A549 (cell line): ENCODE measurements around the gene MYRF. TPM values are rescaled to one million over a fixed set of nuclear protein-coding genes. Genes with fewer than 3 reads are reported as not detected.

Experiments
- ATAC-seq, 2 experiments: fragments of 200-7000 bp in 1 of 2; fragments of >200 bp in 1 of 2; cut with Nextera tagmentation in 1 of 2; cut with Tn5 transposase in 1 of 2; 3 replicates each; pipeline versions ENCODE4 v1.8.0 to v1.9.1; 2018 to 2020; ENCODE audit warnings: mild to moderate bottlenecking in 1 of 2, moderate library complexity in 1 of 2
- CTCF ChIA-PET: fragments of 300-600 bp; sonication (Branson Sonifier 250); formaldehyde crosslinking; extraction: SDS; loops from one replicate; lab custom pipeline; 2021; ENCODE audit warnings: antibody characterized with exemption, inconsistent platforms; lab: Yijun Ruan, JAX
- POLR2A ChIA-PET: fragments of 350-600 bp; formaldehyde crosslinking; extraction: SDS; loops from one replicate; lab custom pipeline; 2021; ENCODE audit warnings: antibody characterized with exemption, inconsistent platforms; lab: Yijun Ruan, JAX
- DNase-seq, 2 experiments: peaks; one replicate each; pipeline versions ENCODE4 v3.0.0 to v3.0.0-alpha.2; 2011 to 2016; ENCODE audit warnings: low read depth in 1 of 2, low spot score in 1 of 2
- FAIRE-seq: peaks from 2 replicates; lab custom pipeline; 2011; peaks lifted over from hg19 to GRCh38; lab: Jason Lieb, UNC
- H3K27ac ChIP-seq, 2 experiments: fragments of >200 bp; sonication (Bioruptor Twin); formaldehyde crosslinking; 3 replicates each; pipeline ENCODE4 v1.5.1; 2016 to 2017
- H3K4me1 ChIP-seq: fragments of >200 bp; sonication (Bioruptor Twin); formaldehyde crosslinking; 3 replicates; pipeline ENCODE4 v1.6.1; 2016
- H3K4me2 ChIP-seq: fragments of >200 bp; sonication (Bioruptor Twin); formaldehyde crosslinking; 3 replicates; pipeline ENCODE4 v1.6.1; 2016
- H3K4me3 ChIP-seq: fragments of >200 bp; sonication (Bioruptor Twin); formaldehyde crosslinking; 3 replicates; pipeline ENCODE4 v1.5.1; 2016
- H3K9me3 ChIP-seq: fragments of >200 bp; sonication (Bioruptor Twin); formaldehyde crosslinking; 3 replicates; pipeline ENCODE4 v1.6.1; 2016
- BCL3 ChIP-seq: fragments of >200 bp; sonication (Bioruptor Twin); formaldehyde crosslinking; IDR thresholded peaks from 3 replicates; pipeline ENCODE4 v1.6.1; 2016
- BHLHE40 ChIP-seq: IDR thresholded peaks from 2 replicates; pipeline ENCODE4 v1.6.1; 2012; ENCODE audit warnings: low read depth, low read length, inconsistent platforms
- CBX2 ChIP-seq: fragments of 200-600 bp; sonication (generic); IDR thresholded peaks from 2 replicates; pipeline ENCODE4 v1.6.1; 2016; ENCODE audit warnings: low read depth, mild to moderate bottlenecking, borderline replicate concordance
- CEBPB ChIP-seq, 2 experiments: fragments of >200 bp in 1 of 2; sonication (Bioruptor Twin) in 1 of 2; formaldehyde crosslinking in 1 of 2; IDR thresholded peaks; 2 replicates each; pipeline ENCODE4 v1.6.1; 2012 to 2016
- CHD4 ChIP-seq: fragments of 200-600 bp; sonication (generic); IDR thresholded peaks from 2 replicates; pipeline ENCODE4 v1.6.1; 2016; ENCODE audit warnings: antibody characterized with exemption, mild to moderate bottlenecking, borderline replicate concordance
- EHF ChIP-seq: fragments of 250-450 bp; sonication (Bioruptor Pico); IDR thresholded peaks from 2 replicates; pipeline ENCODE4 v1.5.0; 2020; ENCODE audit warnings: mild to moderate bottlenecking
- EHMT2 ChIP-seq: fragments of 200-600 bp; sonication (generic); IDR thresholded peaks from 2 replicates; pipeline ENCODE4 v1.6.1; 2016; ENCODE audit warnings: antibody characterized with exemption, low read depth, mild to moderate bottlenecking, moderate library complexity
- ESRRA ChIP-seq: fragments of 150-350 bp; IDR thresholded peaks from 2 replicates; pipeline ENCODE4 v1.6.1; 2014; ENCODE audit warnings: mild to moderate bottlenecking, low read length, borderline replicate concordance
- FOXS1 ChIP-seq: fragments of 250-450 bp; sonication (Bioruptor Pico); IDR thresholded peaks from 2 replicates; pipeline ENCODE4 v1.5.0; 2020; ENCODE audit warnings: mild to moderate bottlenecking, moderate library complexity
- HOXA7 ChIP-seq: fragments of 250-450 bp; sonication (Bioruptor Pico); IDR thresholded peaks from 2 replicates; pipeline ENCODE4 v1.5.0; 2020; ENCODE audit warnings: mild to moderate bottlenecking, moderate library complexity
- HOXB13 ChIP-seq: fragments of 250-450 bp; sonication (Bioruptor Pico); IDR thresholded peaks from 2 replicates; pipeline ENCODE4 v1.5.0; 2020; ENCODE audit warnings: low read depth, mild to moderate bottlenecking, moderate library complexity
- JUN ChIP-seq, 2 experiments: fragments of >200 bp; sonication (Bioruptor Twin); formaldehyde crosslinking; IDR thresholded peaks; 2 replicates in 1 of 2; 3 replicates in 1 of 2; pipeline ENCODE4 v1.6.1; 2016 to 2017
- KDM1A ChIP-seq: fragments of 200-600 bp; sonication (generic); IDR thresholded peaks from 2 replicates; pipeline ENCODE4 v1.6.1; 2016; ENCODE audit warnings: low read depth, mild to moderate bottlenecking
- KDM5A ChIP-seq: fragments of 200-600 bp; sonication (generic); IDR thresholded peaks from 2 replicates; pipeline ENCODE4 v1.6.1; 2016; ENCODE audit warnings: antibody characterized with exemption, mild to moderate bottlenecking
- MAFK ChIP-seq: fragments of 450-650 bp; IDR thresholded peaks from 2 replicates; pipeline ENCODE4 v1.6.1; 2014; ENCODE audit not compliant: partially characterized antibody
- MAZ ChIP-seq: fragments of 150-350 bp; IDR thresholded peaks from 2 replicates; pipeline ENCODE4 v1.6.1; 2014; ENCODE audit warnings: antibody characterized with exemption, low read depth, low read length, borderline replicate concordance
- NR3C1 ChIP-seq: fragments of >200 bp; sonication (Bioruptor Twin); formaldehyde crosslinking; IDR thresholded peaks from 3 replicates; pipeline ENCODE4 v1.6.1; 2017
- RARB ChIP-seq: fragments of 250-450 bp; sonication (Bioruptor Pico); IDR thresholded peaks from 2 replicates; pipeline ENCODE4 v1.8.0; 2021; ENCODE audit warnings: mild to moderate bottlenecking, moderate library complexity
- RFX5 ChIP-seq: fragments of 450-650 bp; IDR thresholded peaks from 2 replicates; pipeline ENCODE4 v1.7.1; 2014; ENCODE audit warnings: antibody characterized with exemption, mild to moderate bottlenecking, moderate library complexity
- SMC3 ChIP-seq: fragments of >200 bp; sonication (Bioruptor Twin); formaldehyde crosslinking; IDR thresholded peaks from 3 replicates; pipeline ENCODE4 v1.6.1; 2018; ENCODE audit warnings: inconsistent platforms
- TP53 ChIP-seq: fragments of 250-450 bp; sonication (Bioruptor Pico); IDR thresholded peaks from 2 replicates; pipeline ENCODE4 v1.5.0; 2021; ENCODE audit warnings: mild to moderate bottlenecking, moderate library complexity
- ZFP36 ChIP-seq: fragments of 450-650 bp; IDR thresholded peaks from 2 replicates; pipeline ENCODE4 v1.6.1; 2014; ENCODE audit warnings: borderline replicate concordance; ENCODE audit not compliant: partially characterized antibody
- ZNF302 ChIP-seq: fragments of 250-450 bp; sonication (Bioruptor Pico); IDR thresholded peaks from 2 replicates; pipeline ENCODE4 v1.9.0; 2021; ENCODE audit warnings: inconsistent platforms, mild to moderate bottlenecking, moderate library complexity
- ZSCAN20 ChIP-seq: fragments of 250-450 bp; sonication (Bioruptor Pico); IDR thresholded peaks from 2 replicates; pipeline ENCODE4 v1.8.0; 2022; ENCODE audit warnings: mild to moderate bottlenecking, moderate library complexity
- WGBS: methylation state at CpG from one replicate; pipeline ENCODE4 v1.1.6; 2017; ENCODE audit errors: missing lambda C conversion rate; 5-methylcytosine and 5-hydroxymethylcytosine counted together
- polyA plus RNA-seq, 4 experiments: library from polyadenylated mRNA; depleted of rRNA in 3 of 4; stranded (reverse); fragments of >200 nt; fragmentation: RNase III in 1 of 4; extraction: RNeasy Plus Mini Kit Qiagen cat#74134 plus additional on column Dnase treatment in 1 of 4; gene quantifications; 2 replicates in 3 of 4; 3 replicates in 1 of 4; pipeline ENCODE4 v1.2.3, GENCODE V29; 2011 to 2017
- TF ChIP-seq, protein P1 (sequence below): IDR thresholded peaks from 2 replicates; pipeline ENCODE4 v1.6.1; 2012
- TF ChIP-seq, protein P2 (sequence below): fragments of 250-450 bp; sonication (Bioruptor Pico); IDR thresholded peaks from 2 replicates; pipeline ENCODE4 v1.5.0; 2021; ENCODE audit warnings: mild to moderate bottlenecking, moderate library complexity, borderline replicate concordance
- TF ChIP-seq, protein P3 (sequence below): fragments of >200 bp; sonication (Bioruptor Twin); formaldehyde crosslinking; IDR thresholded peaks from 2 replicates; pipeline ENCODE4 v1.6.1; 2016

MYRF gene
- polyA plus RNA-seq, 2 of the 4 experiments (the other 2 are of a cell fraction) = 14.7 to 22.3 TPM

- no peak overlapping the region for H3K27ac ChIP-seq
- no peak for FAIRE-seq
- ATAC-seq = no peak
- CTCF ChIA-PET = interaction anchor here (0.6 to 3.0 kb wide), 8 partner anchors 11 to 230 kb away, joined by 3 to 13 read pairs (median 4); no protein-coding TSS in a partner anchor
- no peaks in the 10 kb centered on the region for H3K9me3 ChIP-seq
- H3K4me1 ChIP-seq = no peaks in the 10 kb centered on the region
- DNase-seq = no peak
- no peak overlapping the region for H3K4me3 ChIP-seq
- WGBS = 93% methylated on average over 9 of the region's 9 CpGs
- TF ChIP-seq EHF (CRISPR knock-in tag) (no peak), JUN (IDR thresholded peaks at IDR 0.05) (no peak), ZFP36 (no peak), TP53 (CRISPR knock-in tag) (no peak), NR3C1 (no peak), FOXS1 (CRISPR knock-in tag) (no peak), ZNF302 (CRISPR knock-in tag) (no peak), KDM5A (no peak), BHLHE40 (no peak), MAFK (no peak), CHD4 (no peak), EHMT2 (no peak), MAZ (no peak)
- TF ChIP-seq, protein P1, sequence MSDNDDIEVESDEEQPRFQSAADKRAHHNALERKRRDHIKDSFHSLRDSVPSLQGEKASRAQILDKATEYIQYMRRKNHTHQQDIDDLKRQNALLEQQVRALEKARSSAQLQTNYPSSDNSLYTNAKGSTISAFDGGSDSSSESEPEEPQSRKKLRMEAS = no peak
- TF ChIP-seq, all 56 proteins: peak for 0
- POLR2A ChIA-PET = no interaction called here
- no peak overlapping the region for H3K4me2 ChIP-seq
These were observed 44.9 kb upstream of the MYRF start for GRCh38 chr11:61707574-61707973.

DNA sequence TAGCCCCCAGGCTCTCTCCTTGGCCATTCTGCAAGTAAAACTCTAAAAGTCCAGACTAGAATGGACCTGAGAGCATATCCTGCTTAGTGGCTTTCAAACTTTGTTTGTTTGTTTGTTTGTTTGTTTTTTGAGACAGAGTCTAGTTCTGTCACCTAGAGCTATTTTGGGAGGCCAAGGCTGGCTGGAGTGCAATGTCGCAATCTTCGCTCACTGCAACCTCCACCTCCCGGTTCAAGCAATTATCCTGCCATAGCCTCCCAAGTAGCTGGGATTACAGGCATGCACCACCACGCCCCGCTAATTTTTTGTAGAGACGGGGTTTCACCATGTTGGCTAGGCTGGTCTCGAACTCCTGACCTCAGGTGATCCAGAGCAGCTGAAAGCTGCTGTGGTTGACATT is 43.3 kb upstream of the MYRF start:
- H3K9me3 ChIP-seq = no peaks in the 10 kb centered on the region
- ATAC-seq = no peak
- no peaks in the 10 kb centered on the region for H3K4me1 ChIP-seq
- no peak for DNase-seq
- no peak overlapping the region for H3K4me2 ChIP-seq
- WGBS = 94% methylated on average over 7 of the region's 7 CpGs
- ChIA-PET POLR2A (no interaction called here), CTCF (interaction anchor here (0.9 to 3.2 kb wide), 9 partner anchors 10 to 232 kb away, joined by 3 to 13 read pairs (median 5); no protein-coding TSS in a partner anchor)
- TF ChIP-seq, protein P1 = no peak
- TF ChIP-seq CEBPB (IDR thresholded peaks at IDR 0.05) = peak in 1 of 2 experiments; percentile 31; a peak in 1 of 4 replicates
- H3K27ac ChIP-seq = no peak overlapping the region
- H3K4me3 ChIP-seq = no peak overlapping the region
- no peak for FAIRE-seq

DNA sequence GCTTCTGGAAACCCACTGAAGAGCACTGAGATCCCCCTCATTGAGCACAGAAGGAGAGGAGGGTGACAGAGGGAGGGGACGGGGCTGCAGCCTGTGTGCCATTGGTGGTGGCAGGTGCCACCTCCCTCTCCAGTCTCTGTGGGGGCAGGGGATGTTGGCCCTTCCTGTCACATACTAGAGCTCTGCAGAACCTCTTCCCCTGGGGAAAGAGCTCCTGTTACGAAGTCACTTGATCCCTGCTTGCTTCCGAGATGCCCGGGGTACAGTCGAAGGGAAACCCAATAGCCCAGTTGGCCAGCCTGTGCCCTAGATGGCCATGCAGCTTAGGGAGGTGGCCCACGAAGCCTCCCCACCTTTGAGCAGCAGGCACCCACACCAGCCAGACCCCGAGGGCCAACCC is 42.9 kb upstream of the MYRF start:
- no peak for FAIRE-seq
- WGBS = 71% methylated on average over 2 of the region's 7 CpGs
- no peak overlapping the region for H3K4me2 ChIP-seq
- CTCF ChIA-PET = interaction anchor here (0.9 to 3.2 kb wide), 12 partner anchors 9 to 232 kb away, joined by 3 to 13 read pairs (median 4); no protein-coding TSS in a partner anchor
- no peak for DNase-seq
- TF ChIP-seq KDM1A (no peak), BCL3 (no peak), SMC3 (no peak), ESRRA (no peak), HOXA7 (CRISPR knock-in tag) (no peak), CEBPB (IDR thresholded peaks at IDR 0.05) (no peak), CBX2 (no peak), HOXB13 (no peak), TP53 (CRISPR knock-in tag) (no peak), RARB (CRISPR knock-in tag) (no peak), EHMT2 (no peak), RFX5 (no peak), ZSCAN20 (no peak), EHF (CRISPR knock-in tag) (no peak)
- TF ChIP-seq, protein P2, sequence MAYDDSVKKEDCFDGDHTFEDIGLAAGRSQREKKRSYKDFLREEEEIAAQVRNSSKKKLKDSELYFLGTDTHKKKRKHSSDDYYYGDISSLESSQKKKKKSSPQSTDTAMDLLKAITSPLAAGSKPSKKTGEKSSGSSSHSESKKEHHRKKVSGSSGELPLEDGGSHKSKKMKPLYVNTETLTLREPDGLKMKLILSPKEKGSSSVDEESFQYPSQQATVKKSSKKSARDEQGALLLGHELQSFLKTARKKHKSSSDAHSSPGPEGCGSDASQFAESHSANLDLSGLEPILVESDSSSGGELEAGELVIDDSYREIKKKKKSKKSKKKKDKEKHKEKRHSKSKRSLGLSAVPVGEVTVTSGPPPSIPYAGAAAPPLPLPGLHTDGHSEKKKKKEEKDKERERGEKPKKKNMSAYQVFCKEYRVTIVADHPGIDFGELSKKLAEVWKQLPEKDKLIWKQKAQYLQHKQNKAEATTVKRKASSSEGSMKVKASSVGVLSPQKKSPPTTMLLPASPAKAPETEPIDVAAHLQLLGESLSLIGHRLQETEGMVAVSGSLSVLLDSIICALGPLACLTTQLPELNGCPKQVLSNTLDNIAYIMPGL (CRISPR knock-in tag) = no peak
- TF ChIP-seq, protein P3, sequence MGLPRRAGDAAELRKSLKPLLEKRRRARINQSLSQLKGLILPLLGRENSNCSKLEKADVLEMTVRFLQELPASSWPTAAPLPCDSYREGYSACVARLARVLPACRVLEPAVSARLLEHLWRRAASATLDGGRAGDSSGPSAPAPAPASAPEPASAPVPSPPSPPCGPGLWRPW = no peak
- TF ChIP-seq, all 56 proteins: peak for 0
- no peak overlapping the region for H3K27ac ChIP-seq
- ATAC-seq = no peak
- POLR2A ChIA-PET = no interaction called here
- H3K4me1 ChIP-seq = no peaks in the 10 kb centered on the region
- no peak overlapping the region for H3K4me3 ChIP-seq
- no peaks in the 10 kb centered on the region for H3K9me3 ChIP-seq
